Measurements from ENCODE around the gene CDR2L. TPM values are rescaled to one million over a fixed set of nuclear protein-coding genes. Genes with fewer than 3 reads are reported as not detected.
"Not testable (repeated sequence)": the region's sequence is repeated elsewhere in the genome, so short reads cannot be mapped to it uniquely, and the experiment has no call there.

Gene CDR2L
- total and polyA plus RNA-seq, 2 experiments from 2014 or later, result 8.0 to 16.4 TPM

DNA sequence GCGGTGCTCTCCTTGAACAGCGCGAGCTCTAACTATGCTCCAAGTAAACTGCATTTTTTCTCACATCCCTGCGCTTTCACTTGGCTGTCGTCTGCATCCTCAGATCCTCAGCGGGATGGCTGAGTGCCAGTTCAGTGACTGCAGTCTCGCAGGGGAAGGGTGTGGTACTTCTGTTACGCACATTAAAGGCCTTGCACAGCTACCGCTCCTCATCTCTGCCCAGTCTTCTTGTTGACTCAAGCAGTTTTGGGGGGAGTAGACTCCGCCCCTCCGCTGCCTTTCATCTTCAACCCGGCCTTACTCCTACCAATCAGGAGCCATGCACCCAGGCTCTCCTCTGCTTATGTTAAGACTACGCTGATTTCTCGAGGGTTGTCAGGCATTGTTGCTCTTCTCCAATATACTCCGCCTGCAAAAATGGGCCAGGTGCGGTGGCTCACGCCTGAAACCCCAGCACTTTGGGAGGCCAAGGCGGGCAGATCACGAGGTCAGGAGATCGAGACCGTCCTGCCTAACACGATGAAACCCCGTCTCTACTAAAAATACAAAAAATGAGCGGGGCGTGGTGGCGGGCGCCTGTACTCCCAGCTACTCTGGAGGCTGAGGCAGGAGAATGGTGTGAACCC, 49.3 kb downstream of the CDR2L start:
- peaks cover 24% of the 10 kb centered on the region for H3K36me3 ChIP-seq
- DNase-seq (ENCODE audit: low read depth in 1 of 2, low spot score in 1 of 2), result peak; percentile 11 to 86
- no peak overlapping the region for H3K4me3 ChIP-seq
- H3K4me1 ChIP-seq (ENCODE audit: low read depth), result no peaks in the 10 kb centered on the region
- TF ChIP-seq, protein P1, sequence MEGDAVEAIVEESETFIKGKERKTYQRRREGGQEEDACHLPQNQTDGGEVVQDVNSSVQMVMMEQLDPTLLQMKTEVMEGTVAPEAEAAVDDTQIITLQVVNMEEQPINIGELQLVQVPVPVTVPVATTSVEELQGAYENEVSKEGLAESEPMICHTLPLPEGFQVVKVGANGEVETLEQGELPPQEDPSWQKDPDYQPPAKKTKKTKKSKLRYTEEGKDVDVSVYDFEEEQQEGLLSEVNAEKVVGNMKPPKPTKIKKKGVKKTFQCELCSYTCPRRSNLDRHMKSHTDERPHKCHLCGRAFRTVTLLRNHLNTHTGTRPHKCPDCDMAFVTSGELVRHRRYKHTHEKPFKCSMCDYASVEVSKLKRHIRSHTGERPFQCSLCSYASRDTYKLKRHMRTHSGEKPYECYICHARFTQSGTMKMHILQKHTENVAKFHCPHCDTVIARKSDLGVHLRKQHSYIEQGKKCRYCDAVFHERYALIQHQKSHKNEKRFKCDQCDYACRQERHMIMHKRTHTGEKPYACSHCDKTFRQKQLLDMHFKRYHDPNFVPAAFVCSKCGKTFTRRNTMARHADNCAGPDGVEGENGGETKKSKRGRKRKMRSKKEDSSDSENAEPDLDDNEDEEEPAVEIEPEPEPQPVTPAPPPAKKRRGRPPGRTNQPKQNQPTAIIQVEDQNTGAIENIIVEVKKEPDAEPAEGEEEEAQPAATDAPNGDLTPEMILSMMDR (IDR thresholded peaks at IDR 0.05; ENCODE audit: low read depth, low read length), result no peak
- peak overlapping the region; percentile 75 for H3K27ac ChIP-seq
- H3K27me3 ChIP-seq, result no peaks in the 10 kb centered on the region
- H3K9me3 ChIP-seq (ENCODE audit: low read depth), result no peaks in the 10 kb centered on the region

GRCh38 chr17:75039238-75039637, 51.8 kb downstream of the CDR2L start:
- Histone ChIP-seq H3K9me3 (ENCODE audit: low read depth) (no peaks in the 10 kb centered on the region), H3K27ac (no peak overlapping the region), H3K4me3 (no peak overlapping the region), H3K4me1 (ENCODE audit: low read depth) (no peaks in the 10 kb centered on the region), H3K36me3 (peaks cover 28% of the 10 kb centered on the region), H3K27me3 (no peaks in the 10 kb centered on the region)
- TF ChIP-seq, protein P1 (IDR thresholded peaks at IDR 0.05; ENCODE audit: low read depth, low read length), result no peak
- DNase-seq (ENCODE audit: low read depth in 1 of 2, low spot score in 1 of 2), result no peak

- TF ChIP-seq, protein P1 (IDR thresholded peaks at IDR 0.05; ENCODE audit: low read depth, low read length), result no peak
- Histone ChIP-seq H3K27ac (no peak overlapping the region), H3K9me3 (ENCODE audit: low read depth) (no peaks in the 10 kb centered on the region), H3K27me3 (no peaks in the 10 kb centered on the region), H3K36me3 (peaks cover 28% of the 10 kb centered on the region), H3K4me1 (ENCODE audit: low read depth) (no peaks in the 10 kb centered on the region), H3K4me3 (no peak overlapping the region)
- DNase-seq (ENCODE audit: low read depth in 1 of 2, low spot score in 1 of 2), result no peak
Observed at GRCh38 chr17:75041656-75042280, 54.3 kb downstream of the CDR2L start.

DNA sequence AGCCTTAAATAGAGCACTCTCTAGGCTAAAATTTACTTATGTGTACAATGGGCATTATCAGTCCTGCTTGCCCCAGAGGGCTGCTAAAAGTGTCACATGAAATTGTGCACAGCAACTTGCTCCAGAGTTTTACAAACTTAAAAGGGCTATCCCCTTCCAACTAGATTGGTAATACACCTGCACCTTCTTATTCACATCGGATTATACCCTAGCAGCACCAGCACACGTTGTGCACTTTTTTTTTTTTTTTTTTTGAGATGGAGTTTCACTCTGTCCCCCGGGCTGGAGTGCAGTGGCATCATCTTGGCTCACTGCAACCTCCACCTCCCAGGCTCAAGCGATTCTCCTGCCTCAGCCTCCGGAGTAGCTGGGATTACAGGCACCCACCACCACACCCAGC, 56.4 kb downstream of the CDR2L start:
- not testable (repeated sequence) for H3K27ac ChIP-seq; H3K4me3 ChIP-seq; H3K27me3 ChIP-seq; H3K9me3 ChIP-seq (ENCODE audit: low read depth); H3K4me1 ChIP-seq (ENCODE audit: low read depth); DNase-seq (ENCODE audit: low read depth in 1 of 2, low spot score in 1 of 2)
- H3K36me3 ChIP-seq, result peaks cover 21% of the 10 kb centered on the region

GRCh38 chr17:75044716-75045115, 57.3 kb downstream of the CDR2L start:
- Histone ChIP-seq H3K4me1 (ENCODE audit: low read depth) (peaks cover 8% of the 10 kb centered on the region), H3K4me3 (no peak overlapping the region), H3K36me3 (peaks cover 15% of the 10 kb centered on the region), H3K27ac (no peak overlapping the region), H3K9me3 (ENCODE audit: low read depth) (no peaks in the 10 kb centered on the region), H3K27me3 (no peaks in the 10 kb centered on the region)
- DNase-seq (ENCODE audit: low read depth in 1 of 2, low spot score in 1 of 2), result no peak
- TF ChIP-seq, protein P1 (IDR thresholded peaks at IDR 0.05; ENCODE audit: low read depth, low read length), result no peak

DNA sequence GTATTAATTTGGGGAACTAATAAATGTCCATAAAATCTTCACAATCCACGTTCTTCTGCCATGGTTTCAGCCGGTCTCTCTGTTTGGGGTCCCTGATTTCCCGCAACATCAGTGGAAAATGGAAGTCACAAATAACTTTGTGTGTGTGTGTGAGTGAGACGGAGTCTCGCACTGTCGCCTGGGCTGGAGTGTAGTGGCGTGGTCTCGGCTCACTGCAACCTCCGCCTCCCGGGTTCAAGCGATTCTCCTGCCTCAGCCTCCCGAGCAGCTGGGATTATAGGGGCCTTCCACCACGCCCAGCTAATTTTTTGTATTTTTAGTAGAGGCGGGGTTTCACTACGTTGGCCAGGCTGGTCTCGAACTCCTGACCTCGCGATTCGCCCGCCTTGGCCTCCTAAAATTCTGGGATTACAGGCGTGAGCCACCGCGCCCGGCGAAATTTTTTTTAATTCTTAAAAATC, 58.5 kb downstream of the CDR2L start:
- DNase-seq (ENCODE audit: low read depth in 1 of 2, low spot score in 1 of 2); H3K9me3 ChIP-seq (ENCODE audit: low read depth); H3K27me3 ChIP-seq; H3K4me1 ChIP-seq (ENCODE audit: low read depth): not testable (repeated sequence)
- Histone ChIP-seq H3K27ac (peak overlapping the region; percentile 86), H3K4me3 (peak overlapping the region; percentile 52), H3K36me3 (peaks cover 12% of the 10 kb centered on the region)

Data from cardiac muscle cell (in vitro differentiated cells and primary cell).